Spleen (tissue), 11 donors: Measurements from ENCODE around the gene NRN1L. TPM values are rescaled to one million over a fixed set of nuclear protein-coding genes. Genes with fewer than 3 reads are reported as not detected.

Source experiments
- polyA plus RNA-seq, 3 donors: library from polyadenylated mRNA; stranded (reverse); fragments of 200-250 nt; gene quantifications; one replicate each; pipeline ENCODE4 v1.2.1, GENCODE V29; 2013
- small RNA-seq, 4 donors: library from RNA; depleted of rRNA; stranded (forward); fragments of <200 nt; gene quantifications; one replicate each; pipeline ENCODE3, GENCODE V24; 2016
- total RNA-seq, 7 donors: library from RNA; depleted of rRNA in 3 of 7; stranded (reverse); fragments of >200 nt in 3 of 7; fragmentation: NEBNext Ultra II Directional in 4 of 7; extraction: Animal tissue kit (Norgen Biotek cat#: 25700) in 4 of 7; gene quantifications; one replicate each; pipeline versions ENCODE4 v1.1.0 to v1.2.1, GENCODE V29; 2016 to 2021
- donor health status: healthy with polysubstance abuse.
- donor health status: DM: no; HTN: no; CAD: no; lungs with moderate emphysema.
- donor health status: DM: no; HTN: no; CAD: no.
- donor health status: Bipolar disorder and iron deficiency.
- donor health status: healthy.
- donor health status: DM: no; HTN: no; CAD: no.
- donor health status: DM: yes; HTN: yes; CAD: no.

Gene NRN1L
- total and polyA plus RNA-seq, 10 donors: 0.60 to 6.2 (median 3.0) TPM; not detected in 2

Small RNA genes within 50 kb of the gene (small RNA-seq; reads per million reads assigned to genes)
- gene AC040162.2 (0 reads per million in 4 donors), gene NRN1L (0 reads per million in 4 donors)

Other genes starting within 250 kb of the NRN1L start
- 10 to 100 TPM; 30.0 to 66.7 (median 50.6) TPM for gene CARMIL2, start 239.7 kb upstream of the NRN1L start, total RNA-seq
- 10 to 100 TPM; 48.1 to 92.3 (median 80.1) TPM for gene CARMIL2, start 239.7 kb upstream of the NRN1L start, polyA plus RNA-seq
- gene ACD, start 224.6 kb upstream of the NRN1L start, total RNA-seq: 10 to 100 TPM; 18.1 to 31.7 (median 24.4) TPM
- 10 to 100 TPM; 16.9 to 25.2 (median 18.1) TPM for gene ACD, start 224.6 kb upstream of the NRN1L start, polyA plus RNA-seq
- 10 to 100 TPM in 1 of 7 donors, 1 to 10 TPM in 6; 3.3 to 13.8 (median 5.5) TPM for gene PARD6A, start 223.9 kb upstream of the NRN1L start, total RNA-seq
- gene PARD6A, start 223.9 kb upstream of the NRN1L start, polyA plus RNA-seq: 10 to 100 TPM in 1 of 3 donors, 1 to 10 TPM in 2; 5.4 to 10.2 (median 8.2) TPM
- 10 to 100 TPM in 5 of 7 donors, 1 to 10 TPM in 2; 9.2 to 18.4 (median 11.4) TPM for gene ENKD1, start 218.1 kb upstream of the NRN1L start, total RNA-seq
- 10 to 100 TPM; 13.0 to 21.6 (median 18.7) TPM for gene ENKD1, start 218.1 kb upstream of the NRN1L start, polyA plus RNA-seq
- 10 to 100 TPM in 2 of 7 donors, 1 to 10 TPM in 5; 5.2 to 17.3 (median 7.9) TPM for gene C16orf86, start 218.1 kb upstream of the NRN1L start, total RNA-seq
- gene C16orf86, start 218.1 kb upstream of the NRN1L start, polyA plus RNA-seq: 10 to 100 TPM in 2 of 3 donors, 1 to 10 TPM in 1; 8.9 to 11.1 (median 11.0) TPM
- 10 to 100 TPM; 34.6 to 45.6 (median 41.1) TPM for gene GFOD2, start 165.6 kb upstream of the NRN1L start, total RNA-seq
- gene GFOD2, start 165.6 kb upstream of the NRN1L start, polyA plus RNA-seq: 10 to 100 TPM; 10.4 to 21.4 (median 11.6) TPM
- gene RANBP10, start 78.3 kb upstream of the NRN1L start, total RNA-seq: 10 to 100 TPM; 19.7 to 38.6 (median 25.9) TPM
- 10 to 100 TPM in 1 of 3 donors, 1 to 10 TPM in 2; 6.6 to 10.7 (median 8.1) TPM for gene RANBP10, start 78.3 kb upstream of the NRN1L start, polyA plus RNA-seq
- 1 to 10 TPM in 1 of 7 donors, under 1 TPM in 6; 0.44 to 2.7 (median 0.80) TPM for gene TSNAXIP1, start 78.0 kb upstream of the NRN1L start, total RNA-seq
- 1 to 10 TPM; 1.0 to 2.3 (median 1.9) TPM for gene TSNAXIP1, start 78.0 kb upstream of the NRN1L start, polyA plus RNA-seq
- 10 to 100 TPM; 23.5 to 80.7 (median 35.7) TPM for gene THAP11, start 42.6 kb upstream of the NRN1L start, total RNA-seq
- gene THAP11, start 42.6 kb upstream of the NRN1L start, polyA plus RNA-seq: 10 to 100 TPM; 19.9 to 31.7 (median 24.3) TPM
- 10 to 100 TPM; 38.8 to 64.3 (median 48.6) TPM for gene NUTF2, start 38.0 kb upstream of the NRN1L start, total RNA-seq
- 100 to 1,000 TPM in 1 of 3 donors, 10 to 100 TPM in 2; 92.3 to 116 (median 97.0) TPM for gene NUTF2, start 38.0 kb upstream of the NRN1L start, polyA plus RNA-seq
- gene CENPT, start 37.2 kb upstream of the NRN1L start, total RNA-seq: 10 to 100 TPM; 43.2 to 82.9 (median 50.8) TPM
- gene CENPT, start 37.2 kb upstream of the NRN1L start, polyA plus RNA-seq: 100 to 1,000 TPM in 1 of 3 donors, 10 to 100 TPM in 2; 47.2 to 101 (median 91.3) TPM
- 10 to 100 TPM; 51.7 to 71.3 (median 63.2) TPM for gene EDC4, start 11.8 kb upstream of the NRN1L start, total RNA-seq
- 10 to 100 TPM; 27.6 to 45.0 (median 39.6) TPM for gene EDC4, start 11.8 kb upstream of the NRN1L start, polyA plus RNA-seq
- 10 to 100 TPM; 13.0 to 31.3 (median 26.0) TPM for gene PSKH1, start 8.4 kb downstream of the NRN1L start, total RNA-seq
- gene PSKH1, start 8.4 kb downstream of the NRN1L start, polyA plus RNA-seq: 10 to 100 TPM in 1 of 3 donors, 1 to 10 TPM in 2; 5.0 to 16.2 (median 6.8) TPM
- 1 to 10 TPM; 2.0 to 8.5 (median 4.6) TPM for gene CTRL, start 47.0 kb downstream of the NRN1L start, total RNA-seq
- gene CTRL, start 47.0 kb downstream of the NRN1L start, polyA plus RNA-seq: 10 to 100 TPM in 1 of 3 donors, 1 to 10 TPM in 2; 2.7 to 10.3 (median 4.8) TPM
- 100 to 1,000 TPM in 6 of 7 donors, 10 to 100 TPM in 1; 80.3 to 152 (median 128) TPM for gene PSMB10, start 52.0 kb downstream of the NRN1L start, total RNA-seq
- 100 to 1,000 TPM; 207 to 236 (median 236) TPM for gene PSMB10, start 52.0 kb downstream of the NRN1L start, polyA plus RNA-seq
- 10 to 100 TPM in 5 of 7 donors, 1 to 10 TPM in 2; 5.2 to 28.5 (median 13.7) TPM for gene LCAT, start 59.2 kb downstream of the NRN1L start, total RNA-seq
- gene LCAT, start 59.2 kb downstream of the NRN1L start, polyA plus RNA-seq: 10 to 100 TPM in 2 of 3 donors, 1 to 10 TPM in 1; 8.5 to 51.6 (median 40.2) TPM
- 10 to 100 TPM; 23.1 to 68.5 (median 38.6) TPM for gene SLC12A4, start 83.8 kb downstream of the NRN1L start, total RNA-seq
- 10 to 100 TPM in 1 of 3 donors, 1 to 10 TPM in 2; 4.6 to 27.4 (median 8.9) TPM for gene SLC12A4, start 83.8 kb downstream of the NRN1L start, polyA plus RNA-seq
- gene DPEP3, start 95.6 kb downstream of the NRN1L start, total RNA-seq: 1 to 10 TPM in 4 of 7 donors, under 1 TPM in 3; 0.57 to 2.2 (median 1.4) TPM
- under 1 TPM; 0.26 to 0.49 (median 0.43) TPM for gene DPEP3, start 95.6 kb downstream of the NRN1L start, polyA plus RNA-seq
- 10 to 100 TPM; 18.6 to 79.6 (median 30.4) TPM for gene DPEP2, start 114.6 kb downstream of the NRN1L start, total RNA-seq
- gene DPEP2, start 114.6 kb downstream of the NRN1L start, polyA plus RNA-seq: 10 to 100 TPM; 21.7 to 31.0 (median 24.7) TPM
- gene DPEP2NB, start 131.0 kb downstream of the NRN1L start, total RNA-seq: not detected
- not detected for gene DPEP2NB, start 131.0 kb downstream of the NRN1L start, polyA plus RNA-seq
- 10 to 100 TPM in 5 of 7 donors, 1 to 10 TPM in 2; 8.6 to 12.7 (median 10.3) TPM for gene DDX28, start 138.3 kb downstream of the NRN1L start, total RNA-seq
- gene DDX28, start 138.3 kb downstream of the NRN1L start, polyA plus RNA-seq: 10 to 100 TPM; 15.8 to 19.0 (median 17.6) TPM
- 10 to 100 TPM; 22.3 to 31.7 (median 27.6) TPM for gene DUS2, start 138.4 kb downstream of the NRN1L start, total RNA-seq
- 10 to 100 TPM; 17.4 to 28.8 (median 25.2) TPM for gene DUS2, start 138.4 kb downstream of the NRN1L start, polyA plus RNA-seq
- gene NFATC3, start 200.5 kb downstream of the NRN1L start, total RNA-seq: 10 to 100 TPM; 64.4 to 89.7 (median 68.5) TPM
- gene NFATC3, start 200.5 kb downstream of the NRN1L start, polyA plus RNA-seq: 10 to 100 TPM; 12.4 to 13.1 (median 12.7) TPM